SK-N-SH (cell line): ENCODE results near the gene ATG9A. TPM values are rescaled to one million over a fixed set of nuclear protein-coding genes. Genes with fewer than 3 reads are reported as not detected.

Experiments used
- CTCF ChIA-PET: fragments of 300-600, 350-600 bp; formaldehyde crosslinking; extraction: SDS; loops from one replicate; lab custom pipeline; 2021; lab: Yijun Ruan, JAX
- POLR2A ChIA-PET: fragments of 350-600 bp; sonication (Branson Sonifier 250); formaldehyde crosslinking; extraction: SDS; loops from one replicate; lab custom pipeline; 2020; ENCODE audit warnings: antibody characterized with exemption, inconsistent platforms; lab: Yijun Ruan, JAX
- DNase-seq: peaks from one replicate; pipeline ENCODE4 v3.0.0; 2012
- H2AFZ ChIP-seq: fragments of 200-600 bp; sonication (generic); 2 replicates; pipeline ENCODE4 v1.8.1; 2016; ENCODE audit warnings: antibody characterized with exemption, mild to moderate bottlenecking, low read depth
- H3F3A ChIP-seq: fragments of 200-600 bp; sonication (generic); replicated peaks from 2 replicates; pipeline ENCODE3; 2016; ENCODE audit warnings: antibody characterized with exemption, mild to moderate bottlenecking; ENCODE audit not compliant: insufficient read depth
- H3K27ac ChIP-seq, 2 experiments: fragments of 200-500 bp in 1 of 2; fragments of 200-600 bp in 1 of 2; sonication (Bioruptor generic) in 1 of 2; sonication (generic), shearing (Covaris generic) in 1 of 2; 2 replicates each; pipeline versions ENCODE4 v1.5.1 to v1.6.1; 2014 to 2016; ENCODE audit warnings: low read depth in 2 of 2, inconsistent platforms in 1 of 2, low read length in 1 of 2, mild to moderate bottlenecking in 1 of 2, mixed read lengths in 1 of 2
- H3K27me3 ChIP-seq: fragments of 200-600 bp; sonication (generic), shearing (Covaris generic); 2 replicates; pipeline ENCODE4 v1.6.1; 2016; ENCODE audit warnings: mixed run types; ENCODE audit not compliant: insufficient read depth
- H3K36me3 ChIP-seq, 2 experiments: fragments of 200-500 bp in 1 of 2; fragments of 200-600 bp in 1 of 2; sonication (Bioruptor generic) in 1 of 2; sonication (generic) in 1 of 2; replicated peaks in 1 of 2; 2 replicates each; pipeline versions ENCODE3 to v1.5.1; 2014 to 2016; ENCODE audit warnings: low read length in 1 of 2, mild to moderate bottlenecking in 1 of 2; ENCODE audit not compliant: insufficient read depth in 2 of 2, control insufficient read depth in 1 of 2
- H3K4me1 ChIP-seq, 2 experiments: fragments of 200-500 bp in 1 of 2; fragments of 200-600 bp in 1 of 2; sonication (Bioruptor generic) in 1 of 2; sonication (generic), shearing (Covaris generic) in 1 of 2; 2 replicates each; pipeline versions ENCODE4 v1.5.1 to v1.6.1; 2014 to 2016; ENCODE audit warnings: low read depth in 1 of 2, low read length in 1 of 2, mixed run types in 1 of 2; ENCODE audit not compliant: insufficient read depth in 2 of 2, control insufficient read depth in 1 of 2
- H3K4me2 ChIP-seq: fragments of 200-600 bp; sonication (generic), shearing (Covaris generic); 2 replicates; pipeline ENCODE4 v1.6.1; 2017; ENCODE audit warnings: mixed run types
- H3K4me3 ChIP-seq, 2 experiments: fragments of 200-500 bp in 1 of 2; fragments of 200-600 bp in 1 of 2; sonication (Bioruptor generic) in 1 of 2; sonication (generic), shearing (Covaris generic) in 1 of 2; 2 replicates each; pipeline versions ENCODE4 v1.5.1 to v1.8.1; 2014 to 2016; ENCODE audit warnings: low read depth in 2 of 2, inconsistent platforms in 1 of 2, low read length in 1 of 2, mild to moderate bottlenecking in 1 of 2, mixed read lengths in 1 of 2, moderate library complexity in 1 of 2
- H3K79me2 ChIP-seq: fragments of 200-600 bp; sonication (generic); 2 replicates; pipeline ENCODE4 v1.8.1; 2017; ENCODE audit warnings: mild to moderate bottlenecking; ENCODE audit not compliant: insufficient read depth
- H3K9ac ChIP-seq: fragments of 200-600 bp; sonication (generic); 2 replicates; pipeline ENCODE4 v1.6.1; 2017; ENCODE audit warnings: mixed run types
- H3K9me2 ChIP-seq: fragments of 200-600 bp; sonication (generic); 2 replicates; pipeline ENCODE4 v1.6.1; 2017; ENCODE audit warnings: mixed run types
- H3K9me3 ChIP-seq: fragments of 200-600 bp; sonication (generic); 2 replicates; pipeline ENCODE4 v1.6.1; 2017; ENCODE audit warnings: mixed run types, mild to moderate bottlenecking, moderate library complexity
- H4K20me1 ChIP-seq: fragments of 200-600 bp; sonication (generic); 2 replicates; pipeline ENCODE4 v1.6.1; 2017; ENCODE audit warnings: mild to moderate bottlenecking, mixed run types; ENCODE audit not compliant: insufficient read depth
- CHD2 ChIP-seq: fragments of 150-350 bp; IDR thresholded peaks from 2 replicates; pipeline ENCODE4 v1.6.1; 2018; ENCODE audit warnings: low read length; ENCODE audit not compliant: partially characterized antibody
- FOSL2 ChIP-seq: IDR thresholded peaks from 2 replicates; pipeline ENCODE4 v1.4.0; 2012; ENCODE audit warnings: low read depth, mild to moderate bottlenecking, moderate library complexity, borderline replicate concordance
- FOXM1 ChIP-seq: IDR thresholded peaks from 2 replicates; pipeline ENCODE4 v1.4.0; 2012; ENCODE audit warnings: low read depth, mild to moderate bottlenecking
- GATA2 ChIP-seq: sonication (generic); formaldehyde crosslinking; IDR thresholded peaks from 2 replicates; pipeline ENCODE4 v1.5.0; 2020; ENCODE audit warnings: mild to moderate bottlenecking, missing genetic modification reagents
- IRF3 ChIP-seq: fragments of 150-350 bp; IDR thresholded peaks from 2 replicates; pipeline ENCODE4 v1.6.1; 2016; ENCODE audit warnings: mild to moderate bottlenecking, low read depth, low read length
- MAX ChIP-seq: IDR thresholded peaks from 2 replicates; pipeline ENCODE4 v1.4.0; 2012; ENCODE audit warnings: low read depth
- NFIC ChIP-seq: IDR thresholded peaks from 2 replicates; pipeline ENCODE4 v1.4.0; 2012; ENCODE audit warnings: borderline replicate concordance
- NRF1 ChIP-seq: IDR thresholded peaks from 2 replicates; pipeline ENCODE4 v1.6.1; 2012; ENCODE audit warnings: low read depth, mild to moderate bottlenecking, low read length
- POLR2AphosphoS5 ChIP-seq: IDR thresholded peaks from 2 replicates; pipeline ENCODE4 v1.6.1; 2012; ENCODE audit warnings: low read depth, low read length
- RCOR1 ChIP-seq: fragments of 150-350 bp; IDR thresholded peaks from 2 replicates; pipeline ENCODE4 v1.6.1; 2017; ENCODE audit warnings: antibody characterized with exemption, low read length
- RFX5 ChIP-seq: IDR thresholded peaks from 2 replicates; pipeline ENCODE4 v1.6.1; 2012; ENCODE audit warnings: mild to moderate bottlenecking, improper control_type of control experiment, low read length
- RXRA ChIP-seq: IDR thresholded peaks from 2 replicates; pipeline ENCODE4 v1.4.0; 2012; ENCODE audit warnings: low read depth, mild to moderate bottlenecking, borderline replicate concordance
- SMC3 ChIP-seq: IDR thresholded peaks from 2 replicates; pipeline ENCODE4 v1.6.1; 2012; ENCODE audit warnings: low read depth, low read length, improper control_type of control experiment
- TAF1 ChIP-seq: IDR thresholded peaks from 2 replicates; pipeline ENCODE4 v1.6.1; 2012; ENCODE audit warnings: low read depth, mild to moderate bottlenecking, low read length, moderate library complexity, borderline replicate concordance
- TEAD4 ChIP-seq: IDR thresholded peaks from 2 replicates; pipeline ENCODE4 v1.4.0; 2012; ENCODE audit warnings: mild to moderate bottlenecking, borderline replicate concordance; ENCODE audit not compliant: insufficient read depth
- USF1 ChIP-seq: IDR thresholded peaks from 2 replicates; pipeline ENCODE4 v1.4.0; 2012; ENCODE audit warnings: low read depth, borderline replicate concordance
- USF2 ChIP-seq: fragments of 150-350 bp; IDR thresholded peaks from 2 replicates; pipeline ENCODE4 v1.6.1; 2017; ENCODE audit warnings: antibody characterized with exemption, low read length, low read depth, borderline replicate concordance
- ZBTB33 ChIP-seq: IDR thresholded peaks from 2 replicates; pipeline ENCODE4 v1.4.0; 2012; ENCODE audit warnings: low read depth, borderline replicate concordance
- WGBS: methylation state at CpG from one replicate; pipeline ENCODE4 v1.1.6; 2017; ENCODE audit warnings: low lambda C conversion rate; 5-methylcytosine and 5-hydroxymethylcytosine counted together
- polyA plus RNA-seq, 3 experiments: library from polyadenylated mRNA; depleted of rRNA; stranded (reverse); fragments of >200 nt; gene quantifications; 2 replicates each; pipeline ENCODE4 v1.2.3, GENCODE V29; 2012

ATG9A gene
- polyA plus RNA-seq, 1 of the 3 experiments (the other 2 are of a cell fraction), result 29.6 TPM

GRCh38 chr2:219174146-219174545, 55.3 kb downstream of the ATG9A start:
- Histone ChIP-seq H3K9me2 (no peaks in the 10 kb centered on the region), H2AFZ (no peak overlapping the region), H3F3A (peaks cover 10% of the 10 kb centered on the region), H3K4me2 (no peak overlapping the region), H3K27ac (no peak overlapping the region), H3K27me3 (no peaks in the 10 kb centered on the region), H3K9ac (no peak overlapping the region), H4K20me1 (peaks cover 3% of the 10 kb centered on the region; the same call in 1 of the 2 replicates), H3K9me3 (no peaks in the 10 kb centered on the region), H3K79me2 (peaks cover 22% of the 10 kb centered on the region), H3K4me1 (peaks cover 0 to 13% of the 10 kb centered on the region in 2 experiments; a peak in 2 of 4 replicates), H3K4me3 (no peak overlapping the region), H3K36me3 (peaks cover 11 to 32% of the 10 kb centered on the region in 2 experiments)
- ChIA-PET CTCF (interaction anchor here (1.0 to 8.7 kb wide), 6 partner anchors 15 to 194 kb away, joined by 3 to 104 read pairs (median 8); partner anchors contain the start of gene NHEJ1), POLR2A (interaction anchor here (0.5 to 0.7 kb wide), 2 partner anchors 55 to 87 kb away, joined by 3 read pairs; no protein-coding TSS in a partner anchor)
- WGBS, result 76% methylated on average over 3 of the region's 3 CpGs
- no peak for DNase-seq
- TF ChIP-seq RFX5, result no peak
- TF ChIP-seq FOXM1, result no peak
- no peak for TF ChIP-seq RXRA
- TF ChIP-seq IRF3, result no peak
- TF ChIP-seq USF1, result no peak
- TF ChIP-seq USF2, result no peak
- no peak for TF ChIP-seq SMC3
- no peak for TF ChIP-seq FOSL2
- no peak for TF ChIP-seq ZBTB33
- TF ChIP-seq NFIC, result no peak
- no peak for TF ChIP-seq TEAD4
- TF ChIP-seq MAX, result no peak
- no peak for TF ChIP-seq TAF1
- no peak for TF ChIP-seq CHD2
- TF ChIP-seq NRF1, result no peak
- no peak for TF ChIP-seq RCOR1
- TF ChIP-seq GATA2 (CRISPR knock-in tag), result no peak
- TF ChIP-seq POLR2AphosphoS5, result no peak
- TF ChIP-seq, all 33 proteins: peak for 0
